ENCODE results near the gene NRXN3.

- TF ChIP-seq POLR2A (IDR thresholded peaks at IDR 0.05) (no peak), CTCF (IDR thresholded peaks at IDR 0.05) (no peak)
Measured at GRCh38 chr14:79698298-79698711, 1528.1 kb downstream of the NRXN3 start.
